HG03095 (cell line): ENCODE data around the gene IFIT3.
A peak's percentile ranks its signal among the peaks of the same experiment; 100 is the strongest.
"Not testable (repeated sequence)": the region's sequence is repeated elsewhere in the genome, so short reads cannot be mapped to it uniquely, and the experiment has no call there.

Experiments
- ATAC-seq: cut with Tn5 transposase; IDR thresholded peaks from one replicate; pipeline ENCODE4 v1.9.1; 2021; ENCODE audit warnings: moderate library complexity; ENCODE audit not compliant: unreplicated experiment

The IFIT3 gene

DNA sequence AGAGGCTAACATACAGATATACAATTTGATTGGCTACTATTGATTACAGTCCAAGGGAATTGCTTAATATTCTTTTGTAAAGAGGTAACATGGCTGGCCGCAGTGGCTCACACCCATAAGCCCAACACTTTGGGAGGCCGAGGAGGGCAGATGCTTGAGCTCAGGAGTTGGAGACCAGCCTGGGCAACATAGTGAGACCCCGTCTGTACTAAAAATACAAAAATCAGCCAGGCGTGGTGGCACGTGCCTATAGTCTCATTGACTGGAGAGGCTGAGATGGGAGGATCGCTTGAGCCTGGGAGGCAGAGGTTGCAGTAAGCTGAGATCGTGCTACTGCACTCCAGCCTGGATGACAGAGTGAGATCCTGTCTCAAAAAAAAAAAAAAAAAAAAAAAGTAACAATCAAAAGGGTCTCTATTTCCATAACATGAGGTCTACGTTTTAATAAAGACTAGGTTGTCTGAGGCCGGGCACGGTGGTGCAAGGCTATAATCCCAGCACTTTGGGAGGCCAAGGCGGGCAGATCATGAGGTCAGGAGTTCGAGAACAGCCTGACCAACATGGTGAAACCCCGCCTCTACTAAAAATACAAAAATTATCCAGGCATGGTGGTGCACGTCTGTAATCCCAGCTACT is 3.8 kb downstream of the IFIT3 start:
- ATAC-seq = not testable (repeated sequence)

DNA sequence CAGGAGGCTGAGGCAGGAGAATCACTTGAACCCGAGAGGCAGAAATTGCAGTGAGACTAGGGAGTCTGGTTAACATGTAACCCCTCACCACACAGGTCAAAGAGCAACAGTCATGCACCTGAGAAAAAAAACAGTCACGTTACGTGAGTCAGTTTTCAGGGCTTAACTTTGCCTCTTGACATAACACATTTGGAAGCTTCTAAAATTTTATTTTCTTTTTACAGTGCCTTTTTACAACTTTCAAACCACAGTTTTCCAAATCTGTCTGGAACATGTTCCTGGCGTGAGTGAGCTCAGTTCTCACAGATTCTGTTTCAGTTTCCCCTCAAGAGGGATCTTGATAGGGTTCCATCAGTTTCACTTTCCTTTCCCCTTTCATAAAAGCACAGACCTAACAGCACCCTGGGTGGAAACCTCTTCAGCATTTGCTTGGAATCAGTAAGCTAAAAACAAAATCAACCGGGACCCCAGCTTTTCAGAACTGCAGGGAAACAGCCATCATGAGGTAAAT is 4.4 kb downstream of the IFIT3 start:
- peak; percentile 45 for ATAC-seq

GRCh38 chr10:89335226-89335625 is 7.4 kb downstream of the IFIT3 start:
- ATAC-seq = no peak

- ATAC-seq = no peak
Observed at GRCh38 chr10:89336241-89336640, 8.4 kb downstream of the IFIT3 start.

DNA sequence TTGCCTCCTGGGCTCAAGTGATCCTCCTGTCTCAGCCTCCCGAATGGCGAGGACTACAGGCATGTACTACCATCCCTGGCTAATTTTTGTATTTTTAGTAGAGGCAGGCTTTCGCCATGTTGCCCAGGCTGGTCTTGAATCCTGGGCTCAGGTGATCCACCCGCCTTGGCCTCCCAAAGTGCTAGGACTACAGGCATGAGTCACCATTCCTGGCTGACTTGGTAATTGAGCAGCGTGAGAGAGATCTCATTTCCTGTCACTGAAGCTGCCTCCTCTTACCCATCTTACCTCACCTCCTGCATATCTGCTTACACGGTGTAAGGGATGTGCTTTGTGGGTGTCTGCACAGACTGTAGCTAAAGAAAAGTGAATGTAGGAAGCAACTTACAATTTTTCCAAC is 9.7 kb downstream of the IFIT3 start:
- no peak for ATAC-seq

GRCh38 chr10:89338713-89339112 is 10.9 kb downstream of the IFIT3 start:
- ATAC-seq = no peak

DNA sequence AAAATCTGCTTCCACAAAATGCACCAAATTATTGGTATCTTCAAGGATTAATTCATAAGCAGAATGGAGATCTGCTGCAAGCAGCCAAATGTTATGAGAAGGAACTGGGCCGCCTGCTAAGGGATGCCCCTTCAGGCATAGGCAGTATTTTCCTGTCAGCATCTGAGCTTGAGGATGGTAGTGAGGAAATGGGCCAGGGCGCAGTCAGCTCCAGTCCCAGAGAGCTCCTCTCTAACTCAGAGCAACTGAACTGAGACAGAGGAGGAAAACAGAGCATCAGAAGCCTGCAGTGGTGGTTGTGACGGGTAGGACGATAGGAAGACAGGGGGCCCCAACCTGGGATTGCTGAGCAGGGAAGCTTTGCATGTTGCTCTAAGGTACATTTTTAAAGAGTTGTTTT is 12.1 kb downstream of the IFIT3 start:
- ATAC-seq = no peak

DNA sequence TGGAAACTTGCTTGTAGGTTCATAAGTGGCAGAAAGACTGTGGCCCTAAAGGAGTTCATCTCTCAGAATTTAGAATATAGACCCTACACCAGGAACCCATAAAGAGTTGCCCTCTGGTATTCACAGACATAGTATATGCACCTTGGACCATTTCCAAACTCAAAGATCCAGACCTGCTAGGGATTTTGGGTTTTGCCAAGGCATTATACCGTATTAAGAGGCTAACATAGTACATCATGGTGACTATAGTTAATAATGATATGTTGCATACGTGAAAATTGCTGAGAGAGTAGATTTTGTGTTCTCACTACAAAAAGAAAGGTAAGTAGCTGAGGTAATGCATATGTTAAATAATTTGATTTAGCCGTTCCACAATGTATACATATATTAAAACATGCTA is 13.9 kb downstream of the IFIT3 start:
- ATAC-seq = no peak

- no peak for ATAC-seq
Observed at GRCh38 chr10:89342206-89342958, 14.6 kb downstream of the IFIT3 start.

DNA sequence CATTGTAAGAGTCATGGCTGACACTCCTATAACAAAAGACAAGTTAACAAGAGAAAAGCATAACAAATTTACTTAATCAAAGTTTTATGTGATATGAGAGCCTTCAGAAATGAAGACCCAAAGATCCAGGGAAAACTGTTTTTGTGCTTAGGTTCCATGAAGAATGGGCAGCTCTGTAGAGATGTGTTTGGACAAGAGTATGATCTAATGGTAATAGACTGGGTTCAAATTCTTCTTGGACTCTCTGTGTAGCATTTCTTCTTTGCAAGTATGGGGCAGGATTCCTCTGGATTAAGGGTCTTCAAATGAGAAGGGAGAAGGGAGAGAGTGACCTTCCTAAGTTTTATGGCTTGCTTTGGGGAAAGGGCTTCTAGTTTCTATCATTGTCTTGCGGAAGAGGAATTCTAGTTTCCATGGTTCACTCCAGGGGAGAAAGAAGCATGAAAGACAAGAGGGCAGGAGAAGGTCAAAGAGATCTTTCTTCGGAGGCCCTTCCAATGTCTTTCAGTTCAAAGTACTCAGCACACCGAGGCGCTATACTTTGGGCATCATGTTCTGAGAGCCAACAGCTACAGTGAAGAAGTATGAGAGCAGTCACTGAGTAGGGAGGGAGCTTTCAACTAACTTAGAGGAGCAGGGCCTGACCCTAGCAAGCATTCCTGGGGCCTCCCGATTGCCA is 15.4 kb downstream of the IFIT3 start:
- ATAC-seq = no peak

DNA sequence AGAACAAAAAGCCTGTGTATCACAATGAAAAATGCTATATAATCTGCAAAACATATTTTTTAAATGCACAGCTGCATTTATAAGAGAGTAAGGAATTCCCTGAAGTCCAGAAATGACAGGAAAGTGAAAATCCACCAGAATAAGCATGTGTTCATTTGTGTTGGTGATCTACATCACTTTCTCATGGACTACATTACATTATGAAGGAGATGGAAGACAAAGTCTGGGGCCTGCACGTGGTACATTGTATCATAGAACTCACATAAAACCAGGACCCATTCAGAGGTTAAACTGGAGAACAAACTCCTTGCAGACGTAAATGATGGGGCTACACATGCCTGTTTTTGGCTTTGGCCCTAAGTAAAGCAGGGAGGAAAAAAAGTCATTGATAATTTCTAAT is 16.4 kb downstream of the IFIT3 start:
- ATAC-seq = no peak

DNA sequence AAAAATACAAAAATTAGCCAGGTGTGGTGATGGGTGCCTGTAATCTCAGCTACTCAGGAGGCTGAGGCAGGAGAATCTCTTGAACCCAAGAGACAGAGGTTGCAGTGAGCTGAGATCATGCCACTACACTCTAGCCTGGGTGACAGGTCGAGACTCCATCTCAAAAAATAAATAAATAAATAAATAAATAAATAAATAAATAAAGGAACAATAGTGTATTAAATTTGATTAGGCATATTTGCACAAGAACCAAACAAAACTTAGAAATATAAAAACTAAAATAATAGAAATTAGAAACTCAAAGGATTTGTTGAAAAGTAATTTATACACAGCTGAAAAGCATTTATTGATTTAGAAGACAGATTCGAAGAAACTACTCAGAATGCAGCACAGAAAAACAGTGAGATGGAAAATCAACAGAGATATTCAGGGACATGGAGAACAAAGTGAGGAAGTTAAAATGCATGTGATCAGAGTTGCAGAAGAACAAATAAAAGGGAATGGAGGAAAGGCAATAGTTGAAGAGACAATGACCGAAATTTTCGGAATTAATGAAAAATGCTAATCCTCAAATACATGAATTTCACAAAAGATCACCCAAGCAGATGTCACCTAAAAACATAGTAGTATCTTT is 17.7 kb downstream of the IFIT3 start:
- ATAC-seq = no peak

DNA sequence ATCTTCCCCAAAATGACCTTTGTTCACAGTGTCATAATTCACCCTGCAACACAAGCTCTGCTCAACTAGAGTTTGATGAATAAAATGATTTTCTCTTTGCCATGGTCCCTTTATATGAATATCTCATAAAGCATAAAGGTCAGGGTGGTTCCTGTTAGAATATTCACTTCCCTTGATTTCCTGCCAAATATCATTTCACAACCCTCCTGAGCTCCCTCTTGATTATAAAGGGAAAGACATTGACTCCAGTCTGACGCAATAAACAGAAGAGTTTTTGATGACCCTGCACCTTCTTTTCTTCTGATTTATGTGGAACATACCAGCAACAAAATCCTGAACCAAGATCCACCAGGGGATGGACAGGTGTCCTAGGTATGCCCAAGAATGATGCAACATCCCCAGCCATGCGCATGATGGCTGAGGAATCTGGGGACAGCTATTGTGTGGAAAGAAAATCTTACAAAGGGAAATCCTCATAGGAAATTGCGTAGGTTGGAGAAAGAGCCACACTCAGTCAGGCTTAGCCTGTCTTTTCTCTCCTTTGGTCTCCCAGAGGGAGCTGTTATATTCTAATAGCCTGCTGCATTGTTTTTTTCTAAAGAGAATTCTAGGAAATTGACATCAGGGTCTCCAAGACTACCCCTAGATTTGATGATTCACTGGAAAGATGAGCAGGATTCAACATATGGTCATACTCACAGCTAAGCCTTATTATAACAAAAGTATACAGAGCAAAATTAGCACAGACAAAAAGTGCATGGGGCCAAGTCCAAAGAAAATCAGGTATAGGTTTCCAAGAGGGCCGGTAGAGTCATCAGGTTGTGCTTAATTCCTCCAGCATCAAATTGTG is 18.8 kb downstream of the IFIT3 start:
- ATAC-seq = no peak

- ATAC-seq = no peak
Observed at GRCh38 chr10:89347701-89348457, 20.1 kb downstream of the IFIT3 start.

- no peak for ATAC-seq
Observed at GRCh38 chr10:89348481-89348880, 20.7 kb downstream of the IFIT3 start.

GRCh38 chr10:89348975-89349374 is 21.2 kb downstream of the IFIT3 start:
- no peak for ATAC-seq

GRCh38 chr10:89350631-89351315 is 23.0 kb downstream of the IFIT3 start:
- ATAC-seq = peak; percentile 32

- ATAC-seq = peak; percentile 79
Observed at GRCh38 chr10:89351412-89351779, 23.6 kb downstream of the IFIT3 start.
